Renal cortex interstitium (tissue), 11 donors: ENCODE data around the gene VRK1. TPM values are rescaled to one million over a fixed set of nuclear protein-coding genes. Genes with fewer than 3 reads are reported as not detected.
"Not testable (repeated sequence)": the region's sequence is repeated elsewhere in the genome, so short reads cannot be mapped to it uniquely, and the experiment has no call there.

Experiments used
- DNase-seq, 11 donors: peaks; one replicate each; pipeline ENCODE4 v3.0.0-alpha.2; 2013; ENCODE audit warnings: low read depth in 9 of 11, low spot score in 4 of 11; ENCODE audit errors: extremely low read depth in 1 of 11
- polyA plus RNA-seq, 3 donors: library from polyadenylated mRNA; unstranded; fragments of 120-200 nt; gene quantifications; one replicate each; pipeline ENCODE4 v1.2.1, GENCODE V29; 2013; ENCODE audit not compliant: insufficient read length in 3 of 3

Gene VRK1
- polyA plus RNA-seq, 3 donors, result 20.5 to 27.6 (median 24.1) TPM

DNA sequence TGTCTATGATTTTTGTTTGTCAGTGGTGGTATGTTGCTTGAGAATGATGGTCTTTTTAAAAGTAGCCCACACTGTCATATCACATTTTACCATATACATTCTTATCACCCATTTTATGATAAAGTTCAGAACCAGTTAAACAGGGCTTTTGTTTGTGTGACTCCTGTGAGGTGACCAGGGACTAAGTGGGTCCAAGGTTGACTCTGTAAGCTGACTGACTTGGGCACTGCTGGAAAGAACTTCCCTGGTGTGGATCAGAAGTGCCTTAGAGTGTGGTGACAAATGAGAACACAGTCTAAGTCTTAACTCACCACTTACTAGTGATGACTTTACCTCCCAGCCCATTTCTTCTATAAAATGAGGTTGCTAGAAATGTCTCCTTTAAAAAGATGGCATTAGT lies 52.6 kb downstream of the VRK1 start:
- no peak for DNase-seq

DNA sequence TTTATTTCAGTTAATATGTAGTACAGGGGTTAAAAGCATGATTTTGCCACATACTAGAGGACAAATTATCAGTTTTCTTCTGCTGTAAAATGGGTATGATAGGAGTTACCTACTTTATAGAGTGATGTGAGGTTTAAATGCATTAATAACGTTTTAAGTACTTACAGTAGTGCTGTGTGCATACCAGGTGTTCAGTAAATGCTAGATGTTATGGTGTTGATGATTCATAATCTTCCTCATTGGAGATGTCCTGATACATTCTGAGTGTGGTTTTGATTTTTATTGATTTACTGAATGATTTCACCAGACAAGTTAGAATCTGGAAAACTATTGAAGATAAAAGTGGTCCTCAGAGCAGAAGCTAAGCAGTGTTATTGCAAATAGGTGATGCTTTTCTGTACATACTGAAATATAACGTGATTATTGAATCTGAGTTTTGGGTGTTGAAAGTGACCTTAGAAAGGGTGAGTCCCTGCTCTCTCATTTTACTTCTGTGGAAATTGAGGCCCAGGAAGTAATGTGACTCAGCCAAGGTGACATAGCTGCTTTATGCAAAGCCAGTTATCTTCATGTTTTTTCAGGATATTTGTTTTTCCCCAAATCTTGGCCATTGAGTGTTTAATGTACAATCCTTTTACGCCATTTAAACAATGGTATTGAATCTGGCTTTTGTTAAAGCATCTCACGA lies 54.7 kb downstream of the VRK1 start:
- no peak for DNase-seq

DNA sequence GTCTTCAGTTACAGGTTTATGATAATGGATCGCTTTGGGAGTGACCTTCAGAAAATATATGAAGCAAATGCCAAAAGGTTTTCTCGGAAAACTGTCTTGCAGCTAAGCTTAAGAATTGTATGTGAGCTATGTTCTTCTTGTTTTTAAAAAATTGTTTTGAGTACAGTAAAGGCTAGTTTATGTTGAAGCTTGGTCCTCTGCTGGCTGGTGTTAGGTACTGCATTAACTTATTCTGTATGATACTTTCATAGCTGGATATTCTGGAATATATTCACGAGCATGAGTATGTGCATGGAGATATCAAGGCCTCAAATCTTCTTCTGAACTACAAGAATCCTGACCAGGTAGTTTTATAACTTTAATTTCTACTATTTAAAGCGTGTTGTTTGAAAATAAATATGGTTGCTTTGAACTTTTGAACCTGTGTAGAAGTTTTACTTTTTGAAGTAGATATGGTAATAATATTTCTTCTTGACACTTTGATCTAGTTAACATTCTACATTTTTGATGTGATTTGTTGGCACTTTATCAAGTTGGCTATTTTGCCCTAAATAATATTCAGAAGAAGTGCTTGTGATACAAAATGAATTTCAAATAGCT lies 55.7 kb downstream of the VRK1 start:
- DNase-seq, result peak in 1 of 11 donors; percentile 9

DNA sequence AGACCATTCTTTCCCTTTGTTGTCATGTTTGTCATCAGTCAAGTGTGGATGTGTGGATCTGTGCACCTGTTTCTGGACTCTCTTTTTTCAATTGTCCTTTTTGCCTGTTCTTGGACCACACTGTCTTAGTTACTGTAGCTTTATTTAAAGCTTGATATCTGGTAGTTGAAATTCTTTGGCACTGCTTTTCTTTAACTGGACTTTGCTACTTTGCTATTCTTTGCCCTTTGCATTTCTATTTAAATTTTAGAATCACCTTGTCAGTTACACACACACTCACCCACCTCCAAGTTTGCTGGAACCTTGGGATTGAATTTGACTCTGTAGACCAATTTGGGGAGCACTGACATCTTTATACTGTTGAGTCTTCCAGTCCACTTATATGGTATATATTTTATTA lies 61.5 kb downstream of the VRK1 start:
- DNase-seq, result no peak

DNA sequence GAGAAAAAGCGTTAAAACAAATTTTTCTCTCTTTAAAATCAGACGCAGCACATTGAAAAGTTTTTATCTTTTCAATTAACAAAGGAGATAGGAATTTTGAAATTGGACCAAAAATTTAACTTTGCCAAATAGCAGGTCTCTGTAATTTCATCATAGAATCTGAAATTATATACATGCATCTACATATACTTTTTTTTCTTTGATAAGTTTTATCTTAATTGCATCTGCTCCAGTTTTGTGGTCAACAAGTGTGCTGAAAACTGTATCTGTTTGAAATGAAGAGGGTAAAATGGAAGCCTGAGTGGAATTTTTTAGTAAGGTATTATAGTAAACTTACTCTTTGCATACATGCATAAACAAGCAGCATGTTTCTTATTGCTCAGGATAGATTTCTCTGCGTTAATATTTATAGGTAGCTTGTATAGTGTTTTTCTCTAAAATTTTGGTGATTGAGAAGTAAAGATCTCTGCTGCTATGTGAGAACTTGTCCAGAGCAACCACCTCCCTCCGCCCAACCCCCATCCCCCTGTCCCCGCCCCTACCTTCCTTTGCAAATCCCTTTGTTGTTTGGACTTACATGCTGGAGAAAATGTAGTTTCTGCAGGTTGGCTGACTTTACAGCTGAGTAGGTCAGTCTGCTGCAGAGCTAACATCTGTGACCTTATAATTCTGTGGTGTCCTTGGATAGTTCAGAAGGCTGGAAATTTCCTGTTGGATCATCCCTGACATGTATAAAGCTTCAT lies 64.6 kb downstream of the VRK1 start:
- DNase-seq, result peak in 2 of 11 donors; percentile 5 to 9

DNA sequence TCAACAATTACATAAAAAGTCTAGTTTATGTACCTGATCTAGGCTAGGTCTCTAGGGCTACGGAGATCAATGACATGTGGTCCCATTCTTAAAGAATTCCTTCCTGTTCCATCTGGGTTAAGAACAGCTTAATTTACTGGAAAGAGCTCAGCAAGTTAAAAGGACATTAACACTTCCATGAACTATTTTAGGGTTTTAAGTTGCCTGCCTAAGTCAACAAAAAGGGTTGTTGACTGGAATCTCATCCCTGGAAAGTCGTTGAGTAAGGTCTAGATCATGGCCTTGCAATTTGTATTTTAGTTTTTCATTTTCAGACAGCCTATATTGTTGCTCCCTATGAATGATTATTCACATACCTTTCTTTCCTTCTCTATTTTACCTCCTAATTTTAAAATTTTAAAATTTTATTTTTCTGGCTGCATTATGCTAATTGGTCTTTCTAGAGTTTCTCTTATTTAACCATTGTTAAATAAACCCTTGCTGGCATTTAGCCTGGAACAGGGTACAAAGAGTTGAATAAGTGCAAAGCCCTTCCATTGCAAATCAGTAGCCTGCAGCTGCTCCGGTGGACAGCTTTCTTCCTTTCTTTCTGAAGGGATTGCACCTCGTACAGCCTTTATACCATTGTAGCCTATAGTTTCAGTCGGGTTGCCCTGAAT lies 66.3 kb downstream of the VRK1 start:
- no peak for DNase-seq

DNA sequence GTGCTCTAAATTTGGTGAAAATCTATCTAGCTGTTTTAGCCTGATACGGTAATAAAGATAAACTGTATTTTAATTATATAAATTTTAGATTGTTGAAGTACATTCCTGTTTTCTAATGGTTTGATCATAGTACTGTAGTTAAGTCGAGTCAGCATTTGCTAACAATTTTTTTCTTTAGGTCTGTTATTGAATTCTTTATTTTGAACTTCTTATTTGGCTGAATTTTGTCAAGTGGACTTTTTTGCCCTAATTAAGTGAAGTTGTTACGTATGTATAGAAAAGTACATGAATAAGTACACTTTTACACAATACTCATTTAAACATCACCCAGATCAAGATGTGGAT lies 66.8 kb downstream of the VRK1 start:
- DNase-seq, result no peak

DNA sequence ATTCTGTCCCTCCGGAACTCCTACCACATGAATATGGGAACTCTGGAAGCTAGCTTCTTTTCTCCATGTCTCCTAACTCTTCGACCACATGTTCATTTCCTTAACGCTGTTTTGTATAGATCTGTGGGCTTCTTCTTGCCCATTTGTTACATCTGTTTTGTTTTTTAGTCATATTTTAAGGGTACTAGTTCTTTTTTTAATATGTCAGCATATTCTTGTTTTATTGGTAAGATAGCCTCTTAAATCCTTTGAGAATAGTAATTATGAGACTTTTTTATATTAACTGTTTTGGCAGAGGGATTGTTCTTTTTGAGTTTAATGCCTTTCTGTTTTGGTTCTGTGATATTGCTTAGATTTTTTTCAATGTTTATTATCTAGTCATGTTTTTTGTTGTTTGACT lies 70.5 kb downstream of the VRK1 start:
- DNase-seq, result no peak

DNA sequence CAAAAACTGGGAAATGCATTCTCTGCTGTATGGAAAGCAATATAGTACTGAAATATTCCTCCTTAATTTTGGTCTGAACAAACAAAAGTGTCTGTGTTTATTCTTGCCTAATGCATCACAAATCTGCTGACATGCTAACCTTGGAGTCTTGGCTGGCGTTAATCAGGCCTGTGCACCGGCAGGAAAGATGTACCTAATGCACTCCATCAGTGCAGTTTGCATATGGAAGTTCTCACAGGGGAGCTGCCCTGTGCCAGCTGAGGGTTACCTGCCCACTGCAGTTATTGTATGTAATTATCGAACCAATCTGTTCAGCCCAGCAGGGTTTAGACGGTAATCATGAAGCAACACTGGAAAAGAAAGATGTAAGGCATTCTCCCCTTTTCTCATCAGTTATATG lies 76.9 kb downstream of the VRK1 start:
- no peak for DNase-seq

DNA sequence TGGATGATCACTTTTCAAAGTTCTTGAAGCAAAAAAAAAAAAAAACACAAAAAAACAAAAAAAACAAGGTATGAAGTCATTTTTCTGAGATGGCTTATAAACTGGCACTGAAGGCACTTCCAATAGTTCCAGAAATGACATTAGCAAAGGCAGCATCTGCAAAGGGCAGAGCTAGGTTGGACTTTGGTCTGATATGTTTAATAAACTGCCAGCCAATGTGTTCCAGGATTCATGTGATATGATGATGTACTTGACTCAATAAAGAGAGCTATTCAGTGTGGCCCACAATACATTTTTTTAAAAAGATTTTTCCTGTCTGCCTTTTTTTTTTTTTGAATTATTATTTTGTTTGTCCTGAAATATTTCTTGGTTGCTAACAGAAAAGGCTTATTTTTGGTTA lies 79.6 kb downstream of the VRK1 start:
- no peak for DNase-seq

DNA sequence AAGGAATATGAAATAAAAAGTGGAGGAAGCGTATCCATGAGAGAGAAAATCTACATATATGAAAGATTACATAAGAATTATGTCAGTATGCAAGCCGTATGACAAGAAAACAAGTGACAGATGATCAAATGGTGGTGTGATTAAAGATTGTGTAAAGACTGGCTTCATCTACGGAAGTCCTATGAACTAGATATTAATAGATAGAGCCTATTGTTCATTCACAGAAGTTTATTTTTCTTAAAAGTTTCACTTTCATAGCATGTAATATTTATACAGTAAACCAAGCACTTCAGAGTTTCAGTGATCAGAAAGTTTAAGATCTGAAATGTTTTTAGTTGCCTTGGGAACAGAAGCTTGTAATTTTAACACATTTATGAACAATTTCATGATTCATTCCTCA lies 84.5 kb downstream of the VRK1 start:
- no peak for DNase-seq

DNA sequence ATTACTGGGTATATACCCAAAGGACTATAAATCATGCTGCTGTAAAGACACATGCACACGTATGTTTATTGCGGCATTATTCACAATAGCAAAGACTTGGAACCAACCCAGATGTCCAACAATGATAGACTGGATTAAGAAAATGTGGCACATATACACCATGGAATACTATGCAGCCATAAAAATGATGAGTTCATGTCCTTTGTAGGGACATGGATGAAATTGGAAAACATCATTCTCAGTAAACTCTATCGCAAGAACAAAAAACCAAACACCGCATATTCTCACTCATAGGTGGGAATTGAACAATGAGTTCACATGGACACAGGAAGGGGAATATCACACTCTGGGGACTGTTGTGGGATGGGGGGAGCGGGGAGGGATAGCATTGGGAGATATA lies 86.8 kb downstream of the VRK1 start:
- DNase-seq, result not testable (repeated sequence)

DNA sequence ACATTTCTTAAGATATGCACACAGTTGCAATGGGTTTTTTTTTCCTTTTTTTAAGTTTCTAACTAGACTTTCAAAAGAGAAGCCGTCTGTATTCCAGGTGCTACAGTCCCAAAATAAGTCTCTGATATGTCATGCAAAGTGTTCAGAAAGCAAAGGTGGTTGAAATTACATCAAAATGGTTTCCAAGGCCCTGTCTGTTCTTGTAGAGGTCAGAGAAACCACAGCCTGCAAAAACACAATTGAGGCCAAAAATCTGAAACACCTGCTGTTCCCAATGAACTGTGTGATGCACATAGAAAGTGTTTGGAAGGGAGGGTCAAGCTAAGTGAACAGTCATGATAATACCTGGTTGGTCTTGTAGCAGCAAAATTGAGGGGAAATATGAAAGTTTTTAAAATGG lies 91.0 kb downstream of the VRK1 start:
- no peak for DNase-seq

DNA sequence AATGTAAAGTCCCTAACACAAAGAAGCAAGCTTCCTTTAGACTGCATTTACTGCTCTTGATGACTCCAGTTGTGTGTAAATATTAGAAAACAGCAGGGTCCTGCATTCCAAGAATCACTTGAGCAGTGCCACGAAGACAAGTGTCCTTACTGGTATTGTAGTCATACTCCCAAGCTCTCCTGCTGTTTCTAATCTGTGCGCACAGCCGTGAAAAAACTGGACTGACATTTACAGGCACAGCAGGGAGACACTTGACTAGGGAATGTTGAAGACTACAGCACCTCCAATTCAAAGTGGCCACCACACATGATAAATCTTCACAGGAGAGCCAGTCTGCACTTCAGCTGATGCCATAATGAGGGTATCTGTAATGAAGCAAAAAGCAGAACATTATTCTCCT lies 91.4 kb downstream of the VRK1 start:
- DNase-seq, result no peak

DNA sequence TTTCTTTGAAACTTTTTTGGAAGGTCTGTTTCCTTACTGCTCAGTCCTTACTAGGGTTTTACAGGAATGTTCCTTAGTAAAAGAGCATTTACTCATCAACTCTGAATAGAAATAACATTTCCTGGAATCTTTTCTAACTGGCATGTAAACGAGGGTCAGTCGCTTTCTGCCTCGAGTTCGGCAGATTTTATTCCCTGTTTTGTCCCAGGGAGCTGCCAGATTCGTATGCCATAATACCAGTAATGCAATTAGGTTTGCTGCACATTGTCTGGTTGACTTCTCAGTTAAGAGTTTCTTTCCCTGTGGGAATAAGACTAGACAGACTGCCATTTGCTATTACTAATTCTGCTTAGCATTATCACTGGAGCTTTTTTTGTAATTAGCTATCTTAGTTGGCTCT lies 91.9 kb downstream of the VRK1 start:
- DNase-seq, result no peak

DNA sequence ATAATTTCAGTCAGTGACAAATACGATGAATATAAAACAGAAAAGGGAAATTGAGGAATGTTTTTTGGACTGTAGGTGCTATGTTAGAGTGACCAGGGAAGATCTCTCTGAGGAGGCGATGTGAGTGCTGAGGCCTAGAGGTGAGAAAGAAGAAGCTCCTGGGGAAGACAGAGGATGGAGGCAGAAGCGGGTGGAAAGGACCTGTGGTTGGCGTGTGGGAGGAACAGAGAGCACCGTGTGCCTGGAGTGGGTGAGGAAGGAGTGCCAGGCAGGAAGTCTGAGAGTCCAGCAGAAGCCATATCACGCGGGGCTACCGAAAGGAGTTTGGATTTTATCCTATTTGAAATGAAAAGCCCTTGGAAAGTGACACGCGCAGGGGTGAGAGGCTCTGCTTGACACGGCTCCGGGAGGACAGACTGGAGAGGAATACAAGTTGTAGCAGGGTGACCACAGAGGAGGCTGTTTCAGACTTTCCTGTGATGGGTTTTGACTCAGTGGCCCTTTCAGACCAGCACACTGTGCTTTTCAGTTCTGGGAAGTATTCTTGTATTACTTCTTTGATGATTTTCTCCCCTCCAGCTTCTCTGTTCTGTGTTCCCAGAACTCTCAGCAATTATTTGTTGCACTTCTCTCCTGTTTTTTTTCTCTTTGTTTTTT lies 96.9 kb downstream of the VRK1 start:
- DNase-seq, result no peak

DNA sequence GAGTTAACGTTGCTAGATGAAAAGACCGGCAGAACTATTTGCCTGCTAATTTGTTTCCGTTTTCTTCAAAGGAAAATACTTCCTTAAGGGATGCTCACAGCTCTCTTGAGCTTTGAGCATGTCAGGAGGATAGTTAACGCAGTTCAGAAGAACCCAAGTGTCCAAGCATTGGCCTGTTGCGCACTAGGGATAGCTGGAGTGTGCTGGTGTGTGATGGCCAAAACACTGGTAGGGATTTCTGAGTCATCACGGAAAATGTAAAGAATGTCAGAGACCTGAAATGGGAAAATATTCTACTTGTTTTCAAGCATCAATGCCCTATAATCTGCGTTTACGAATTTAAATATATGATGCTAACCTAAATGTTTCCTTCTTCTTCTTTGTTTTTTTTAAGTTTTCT lies 97.8 kb downstream of the VRK1 start:
- DNase-seq, result no peak

DNA sequence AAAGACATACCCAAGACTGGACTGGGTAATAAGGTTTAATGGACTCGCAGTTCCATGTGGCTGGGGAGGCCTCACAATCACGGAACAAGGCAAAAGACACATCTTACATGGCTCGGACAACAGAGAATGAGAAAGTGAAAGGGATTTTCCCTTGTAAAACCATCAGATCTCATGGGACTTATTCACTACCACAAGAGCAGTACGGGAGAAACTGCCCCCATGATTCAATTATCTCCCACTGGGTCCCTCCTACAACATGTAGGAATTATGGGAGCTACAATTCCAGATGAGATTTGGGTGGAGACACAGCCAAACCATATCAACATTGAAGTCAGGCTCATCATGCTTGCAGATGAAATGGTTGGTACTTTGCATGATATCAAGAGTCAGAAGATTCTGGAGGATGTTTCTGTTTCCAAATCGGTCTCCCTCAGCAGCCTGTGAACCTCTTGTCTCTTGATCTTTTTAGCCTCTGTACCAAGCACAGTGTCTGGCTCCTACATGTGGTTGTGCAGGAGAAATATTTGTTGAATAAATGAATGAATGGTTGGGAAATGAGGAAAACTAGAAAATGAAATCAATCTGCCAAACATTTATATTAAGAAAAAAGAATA lies 98.6 kb downstream of the VRK1 start:
- DNase-seq, result no peak

DNA sequence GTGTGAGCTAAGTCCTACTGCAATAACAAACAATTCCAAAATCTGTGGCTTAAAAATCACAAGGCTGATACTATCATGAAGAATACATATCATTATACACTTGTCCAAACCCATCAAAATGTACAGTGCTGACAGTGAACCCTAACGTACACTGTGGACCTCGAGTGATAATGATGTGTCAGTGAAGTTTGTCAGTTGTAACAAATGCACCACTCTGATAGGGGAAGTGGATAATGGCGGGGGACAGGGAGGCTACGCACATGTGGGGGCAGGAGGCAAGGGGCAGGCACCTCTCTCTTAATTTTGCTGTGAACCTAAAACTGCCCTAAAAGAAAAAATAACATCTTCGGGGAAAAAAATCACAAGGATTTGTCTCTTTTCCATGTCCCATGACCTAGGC lies 100.0 kb downstream of the VRK1 start:
- DNase-seq, result no peak
